Activated T-helper 1 cell treated with Interleukin-2 at 50 U/mL for 16 hours (primary cell): Measurements from ENCODE around the gene F9.

Source experiments
- DNase-seq: peaks from one replicate; pipeline ENCODE4 v3.0.0-alpha.2; 2020; ENCODE audit warnings: low read depth

Gene F9

DNA sequence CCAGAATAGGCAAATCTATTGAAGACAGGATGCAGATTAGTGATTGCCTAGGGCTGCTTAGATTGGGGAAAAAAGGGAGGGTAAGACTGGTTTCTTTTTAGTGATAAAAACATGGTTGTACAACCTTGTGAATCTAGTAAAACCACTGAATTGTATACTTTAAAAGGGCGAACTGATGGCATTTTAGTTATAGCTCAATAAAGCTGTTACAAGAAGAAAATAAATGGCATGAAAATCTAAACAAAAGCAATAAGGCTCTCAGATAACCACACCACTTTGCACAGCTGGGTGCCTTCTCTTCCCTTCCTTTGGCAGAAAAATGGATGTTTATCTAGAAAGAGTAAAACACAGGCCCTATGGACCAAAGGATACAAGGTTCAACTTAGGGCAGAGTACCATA, 69.6 kb downstream of the F9 start:
- no peak for DNase-seq
